Measurements from ENCODE around the gene GZMM. TPM values are rescaled to one million over a fixed set of nuclear protein-coding genes. Genes with fewer than 3 reads are reported as not detected.

The GZMM gene
- total RNA-seq, 4 donors from 2014 or later = 0.50 to 0.58 TPM; not detected in 2

- peak overlapping the region in 3 of 4 donors; percentile 22 to 32 (median 25) for H3K4me3 ChIP-seq
- peaks cover 12 to 94% (median 35%) of the 10 kb centered on the region in 4 donors for H3K27me3 ChIP-seq
- 29% methylated on average over 11 of the region's 54 CpGs for WGBS
- TF ChIP-seq CTCF (IDR thresholded peaks at IDR 0.05) = no peak
- no peak for TF ChIP-seq EP300 (IDR thresholded peaks at IDR 0.05)
- no peak for TF ChIP-seq POLR2A (IDR thresholded peaks at IDR 0.05; ENCODE audit: low read depth)
- no peak for TF ChIP-seq POLR2AphosphoS5 (IDR thresholded peaks at IDR 0.05)
- H3K4me1 ChIP-seq = peaks cover 21 to 41% (median 31%) of the 10 kb centered on the region in 4 donors
- intact Hi-C loops (cut with DNase I) = no loop called here
- H3K27ac ChIP-seq (replicated peaks in 1 of 4) = no peak overlapping the region
- H3K9me3 ChIP-seq = no peaks in the 10 kb centered on the region
- no peak for DNase-seq (ENCODE audit: extremely low spot score)
- no peaks in the 10 kb centered on the region for H3K36me3 ChIP-seq
Measured at GRCh38 chr19:588741-589692, 45.2 kb downstream of the GZMM start.

- Histone ChIP-seq H3K4me3 (peak within 1 kb of the TSS in 3 of 4 donors; percentile 30 to 43 (median 32)), H3K27ac (replicated peaks in 1 of 4) (no peak within 1 kb of the TSS), H3K4me1 (peaks cover 21 to 36% (median 29%) of the 10 kb centered on the region in 4 donors), H3K27me3 (peaks cover 12 to 94% (median 35%) of the 10 kb centered on the region in 4 donors), H3K9me3 (no peaks in the 10 kb centered on the region), H3K36me3 (no peaks in the 10 kb centered on the region)
- intact Hi-C loops (cut with DNase I) = no loop called here
- DNase-seq (ENCODE audit: extremely low spot score) = no peak
- no peak for TF ChIP-seq CTCF (IDR thresholded peaks at IDR 0.05)
- no peak for TF ChIP-seq POLR2AphosphoS5 (IDR thresholded peaks at IDR 0.05)
- TF ChIP-seq EP300 (IDR thresholded peaks at IDR 0.05) = no peak
- no peak for TF ChIP-seq POLR2A (IDR thresholded peaks at IDR 0.05; ENCODE audit: low read depth)
- whole genome bisulfite sequencing = 0% methylated on average over 2 of the region's 132 CpGs
Measured at GRCh38 chr19:589693-590395, 46.0 kb downstream of the GZMM start, which contains the start of gene HCN2. Gene HCN2 (plus strand): TSS chr19:589881. CDS start chr19:589946, 65 bp downstream.

- Histone ChIP-seq H3K36me3 (no peaks in the 10 kb centered on the region), H3K4me3 (peak overlapping the region in 2 of 4 donors; percentile 30 to 43), H3K27me3 (peaks cover 12 to 94% (median 35%) of the 10 kb centered on the region in 4 donors), H3K9me3 (no peaks in the 10 kb centered on the region), H3K27ac (replicated peaks in 1 of 4) (no peak overlapping the region), H3K4me1 (peaks cover 21 to 36% (median 29%) of the 10 kb centered on the region in 4 donors)
- TF ChIP-seq POLR2AphosphoS5 (IDR thresholded peaks at IDR 0.05) (no peak), EP300 (IDR thresholded peaks at IDR 0.05) (no peak), CTCF (IDR thresholded peaks at IDR 0.05) (no peak), POLR2A (IDR thresholded peaks at IDR 0.05; ENCODE audit: low read depth) (no peak)
- 0% methylated on average over 2 of the region's 50 CpGs for WGBS
- no peak for DNase-seq (ENCODE audit: extremely low spot score)
- intact Hi-C loops (cut with DNase I) = no loop called here
Measured at GRCh38 chr19:590396-590745, 46.5 kb downstream of the GZMM start.

DNA sequence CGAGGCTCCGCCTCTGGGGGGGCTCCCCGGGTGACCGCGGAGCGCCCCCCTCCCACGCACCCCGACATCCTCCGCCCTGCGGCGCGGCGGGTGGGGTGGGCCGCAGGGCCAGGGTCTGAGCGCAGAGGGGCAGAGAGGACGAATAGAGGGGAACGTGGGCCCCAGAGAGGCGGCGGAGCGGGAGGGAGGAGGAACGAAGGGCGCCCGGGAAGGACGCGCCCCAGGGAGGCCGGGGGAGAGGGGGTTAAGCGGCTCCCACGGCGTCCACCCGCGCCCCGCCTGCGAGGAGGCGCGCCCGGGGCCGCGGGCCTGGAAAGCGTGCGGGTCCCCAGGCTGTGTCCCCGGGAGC lies 46.9 kb downstream of the GZMM start:
- DNase-seq (ENCODE audit: extremely low spot score) = no peak
- 23% methylated on average over 6 of the region's 41 CpGs for WGBS
- intact Hi-C loops (cut with DNase I) = no loop called here

More for the DNA sequence above, 46.9 kb downstream of the GZMM start:
- Histone ChIP-seq H3K27me3 (peaks cover 12 to 93% (median 35%) of the 10 kb centered on the region in 4 donors), H3K9me3 (no peaks in the 10 kb centered on the region), H3K27ac (replicated peaks in 1 of 4) (no peak overlapping the region), H3K4me1 (peaks cover 21 to 36% (median 29%) of the 10 kb centered on the region in 4 donors), H3K36me3 (no peaks in the 10 kb centered on the region), H3K4me3 (peak overlapping the region in 2 of 4 donors; percentile 30 to 43)
- TF ChIP-seq POLR2A (IDR thresholded peaks at IDR 0.05; ENCODE audit: low read depth) (no peak), POLR2AphosphoS5 (IDR thresholded peaks at IDR 0.05) (no peak), CTCF (IDR thresholded peaks at IDR 0.05) (no peak), EP300 (IDR thresholded peaks at IDR 0.05) (no peak)
